ENCODE results near the gene ZCCHC3. TPM values are rescaled to one million over a fixed set of nuclear protein-coding genes. Genes with fewer than 3 reads are reported as not detected.

ZCCHC3 gene
- total RNA-seq, 2 donors from 2014 or later = 16.3 to 27.0 TPM

- no peak for TF ChIP-seq CTCF (IDR thresholded peaks at IDR 0.05)
- no peak for TF ChIP-seq POLR2AphosphoS5 (IDR thresholded peaks at IDR 0.05)
- TF ChIP-seq POLR2A (IDR thresholded peaks at IDR 0.05) = no peak
- H3K4me1 ChIP-seq (replicated peaks) = no peaks in the 10 kb centered on the region
- no peaks in the 10 kb centered on the region for H3K36me3 ChIP-seq
- intact Hi-C loops (cut with DNase I) = no loop called here
- H3K4me3 ChIP-seq = no peak overlapping the region
- WGBS = 81% methylated on average over 64 of the region's 88 CpGs
- H3K27me3 ChIP-seq (replicated peaks; ENCODE audit: insufficient read depth) = no peaks in the 10 kb centered on the region
- DNase-seq (ENCODE audit: low spot score) = no peak
- no peak overlapping the region for H3K27ac ChIP-seq
- no peaks in the 10 kb centered on the region for H3K9me3 ChIP-seq
These were observed 18.5 kb upstream of the ZCCHC3 start for GRCh38 chr20:278607-279571.

GRCh38 chr20:284172-284571 is 13.2 kb upstream of the ZCCHC3 start:
- no peaks in the 10 kb centered on the region for H3K27me3 ChIP-seq (replicated peaks; ENCODE audit: insufficient read depth)
- no peak overlapping the region for H3K4me3 ChIP-seq
- intact Hi-C loops (cut with DNase I) = no loop called here
- no peak overlapping the region for H3K27ac ChIP-seq
- TF ChIP-seq POLR2AphosphoS5 (IDR thresholded peaks at IDR 0.05) (no peak), CTCF (IDR thresholded peaks at IDR 0.05) (no peak), POLR2A (IDR thresholded peaks at IDR 0.05) (no peak)
- 88% methylated on average over 3 of the region's 3 CpGs for WGBS
- H3K9me3 ChIP-seq = no peaks in the 10 kb centered on the region
- no peaks in the 10 kb centered on the region for H3K36me3 ChIP-seq
- no peaks in the 10 kb centered on the region for H3K4me1 ChIP-seq (replicated peaks)
- DNase-seq (ENCODE audit: low spot score) = no peak

GRCh38 chr20:286508-286907 is 10.9 kb upstream of the ZCCHC3 start:
- no peaks in the 10 kb centered on the region for H3K36me3 ChIP-seq
- no peak for DNase-seq (ENCODE audit: low spot score)
- 59% methylated on average over 2 of the region's 2 CpGs for WGBS
- intact Hi-C loops (cut with DNase I) = no loop called here
- no peaks in the 10 kb centered on the region for H3K9me3 ChIP-seq
- H3K4me3 ChIP-seq = no peak overlapping the region
- H3K4me1 ChIP-seq (replicated peaks) = no peaks in the 10 kb centered on the region
- no peak overlapping the region for H3K27ac ChIP-seq
- TF ChIP-seq POLR2A (IDR thresholded peaks at IDR 0.05) = no peak
- TF ChIP-seq CTCF (IDR thresholded peaks at IDR 0.05) = no peak
- TF ChIP-seq POLR2AphosphoS5 (IDR thresholded peaks at IDR 0.05) = peak; percentile 6
- no peaks in the 10 kb centered on the region for H3K27me3 ChIP-seq (replicated peaks; ENCODE audit: insufficient read depth)

- no peaks in the 10 kb centered on the region for H3K9me3 ChIP-seq
- intact Hi-C loops (cut with DNase I) = no loop called here
- H3K36me3 ChIP-seq = no peaks in the 10 kb centered on the region
- TF ChIP-seq POLR2AphosphoS5 (IDR thresholded peaks at IDR 0.05) (no peak), POLR2A (IDR thresholded peaks at IDR 0.05) (no peak), CTCF (IDR thresholded peaks at IDR 0.05) (no peak)
- no peak overlapping the region for H3K27ac ChIP-seq
- H3K4me1 ChIP-seq (replicated peaks) = no peaks in the 10 kb centered on the region
- DNase-seq (ENCODE audit: low spot score) = no peak
- no peaks in the 10 kb centered on the region for H3K27me3 ChIP-seq (replicated peaks; ENCODE audit: insufficient read depth)
- WGBS = 92% methylated on average over 3 of the region's 3 CpGs
- no peak overlapping the region for H3K4me3 ChIP-seq
These were observed 8.2 kb upstream of the ZCCHC3 start for GRCh38 chr20:288956-289692.
